DLD1 (cell line): ENCODE results near the gene TP63.
"Not testable (repeated sequence)": the region's sequence is repeated elsewhere in the genome, so short reads cannot be mapped to it uniquely, and the experiment has no call there.

ENCODE experiments used
- in situ Hi-C: cut with HindIII; loops from 2 replicates; pipeline ENCODE4 v1.10.0; 2017; ENCODE audit warnings: low sequenced_read_pairs

The TP63 gene

GRCh38 chr3:189720736-189721417, 89.7 kb downstream of the TP63 start:
- in situ Hi-C loops: no loop called here

DNA sequence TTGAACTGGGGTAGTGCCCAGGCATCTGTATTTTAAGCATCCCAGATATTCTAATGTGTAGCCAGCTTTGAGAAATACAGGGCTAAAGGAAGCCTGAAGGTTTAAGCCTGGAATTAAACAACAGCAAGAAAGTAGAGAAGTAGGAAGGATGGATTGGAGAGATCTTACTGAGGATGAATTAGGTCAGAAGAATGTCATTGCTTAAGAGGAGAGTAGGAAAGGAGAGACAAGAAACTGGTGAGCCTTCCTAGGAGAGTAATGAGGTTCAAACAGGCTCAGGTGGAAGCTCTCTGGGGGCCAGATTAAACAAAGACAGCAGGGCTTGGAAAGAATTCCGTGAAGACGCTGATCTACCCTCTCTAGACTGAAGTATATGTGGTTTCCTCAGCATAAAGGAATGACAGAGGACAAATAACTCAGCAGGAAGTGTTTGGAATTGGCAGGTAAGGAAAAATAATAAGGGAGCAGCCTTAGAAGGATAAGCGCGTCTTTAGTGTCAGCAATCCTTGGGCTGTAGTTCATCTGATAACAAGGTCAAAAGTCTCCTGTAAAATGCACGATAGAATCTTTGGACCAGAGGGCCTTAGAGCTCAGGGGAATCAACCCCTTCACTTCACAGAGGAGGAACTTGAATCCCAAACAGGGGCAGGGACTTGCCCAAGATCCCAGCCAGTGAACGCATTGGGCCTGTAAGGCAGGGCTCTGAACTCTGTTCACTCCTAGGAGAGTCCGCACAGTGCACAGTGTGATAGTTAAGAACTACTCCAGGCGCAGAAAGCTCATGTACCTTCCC, 90.9 kb downstream of the TP63 start:
- in situ Hi-C loops: no loop called here

GRCh38 chr3:189724356-189724755, 93.2 kb downstream of the TP63 start:
- in situ Hi-C loops: no loop called here

GRCh38 chr3:189726277-189726676, 95.1 kb downstream of the TP63 start:
- in situ Hi-C loops: no loop called here

- in situ Hi-C loops: no loop called here
Observed at GRCh38 chr3:189727158-189727557, 96.0 kb downstream of the TP63 start.

DNA sequence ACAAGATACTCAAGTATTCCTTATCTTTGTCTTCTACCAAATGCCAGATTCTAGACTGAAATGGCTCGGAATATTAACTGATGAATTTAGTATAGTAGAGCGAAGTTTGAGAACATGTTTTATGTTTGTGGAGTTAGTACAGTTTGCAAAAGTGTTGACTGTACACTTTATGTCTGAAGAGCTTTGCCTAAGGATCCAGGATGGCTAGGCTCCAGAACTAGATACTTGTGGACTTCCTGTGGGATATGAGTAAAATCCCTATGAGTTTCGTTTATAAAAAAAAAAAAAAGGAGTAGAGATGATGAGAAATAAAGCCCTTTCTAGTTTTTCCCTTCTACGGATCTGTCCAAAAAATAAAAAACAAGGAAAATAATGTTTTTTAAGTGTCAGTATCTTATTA, 96.7 kb downstream of the TP63 start:
- in situ Hi-C loops: no loop called here

GRCh38 chr3:189728915-189729314, 97.7 kb downstream of the TP63 start:
- in situ Hi-C loops: no loop called here

DNA sequence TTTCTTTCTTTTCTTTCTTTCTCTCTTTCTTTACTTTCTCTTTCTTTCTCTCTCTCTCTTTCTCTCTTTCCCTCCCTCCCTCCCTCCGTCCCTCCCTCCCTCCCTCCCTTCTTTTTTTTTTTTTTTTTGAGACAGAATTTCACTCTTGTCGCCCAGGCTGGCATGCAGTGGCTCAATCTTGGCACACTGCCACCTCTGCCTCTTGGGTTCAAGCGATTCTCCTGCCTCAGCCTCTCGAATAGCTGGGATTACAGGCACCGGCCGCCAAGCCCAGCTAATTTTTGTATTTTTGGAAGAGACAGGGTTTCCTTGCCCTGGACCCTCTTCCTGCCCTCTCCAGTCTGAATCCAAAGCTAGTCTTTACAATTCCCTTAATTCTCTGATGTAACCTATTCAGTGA, 102.9 kb downstream of the TP63 start:
- in situ Hi-C loops: no loop called here

DNA sequence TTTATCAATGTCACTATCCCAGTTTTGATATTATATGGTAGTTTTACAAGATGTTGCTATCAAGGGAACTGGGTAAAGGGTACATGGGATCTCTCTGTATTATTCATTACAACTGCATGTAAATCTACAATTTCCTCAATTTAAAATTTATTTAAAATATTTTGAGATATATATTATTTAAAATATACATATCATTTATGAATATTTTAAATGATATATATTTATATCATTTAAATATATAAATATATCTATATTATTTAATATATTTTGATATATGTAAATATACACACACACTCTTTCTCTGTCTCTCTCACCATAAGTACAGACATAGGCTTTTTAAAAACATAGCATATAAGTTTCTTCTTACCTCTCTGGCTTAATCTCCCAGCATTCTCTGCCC, 104.7 kb downstream of the TP63 start:
- in situ Hi-C loops: no loop called here

DNA sequence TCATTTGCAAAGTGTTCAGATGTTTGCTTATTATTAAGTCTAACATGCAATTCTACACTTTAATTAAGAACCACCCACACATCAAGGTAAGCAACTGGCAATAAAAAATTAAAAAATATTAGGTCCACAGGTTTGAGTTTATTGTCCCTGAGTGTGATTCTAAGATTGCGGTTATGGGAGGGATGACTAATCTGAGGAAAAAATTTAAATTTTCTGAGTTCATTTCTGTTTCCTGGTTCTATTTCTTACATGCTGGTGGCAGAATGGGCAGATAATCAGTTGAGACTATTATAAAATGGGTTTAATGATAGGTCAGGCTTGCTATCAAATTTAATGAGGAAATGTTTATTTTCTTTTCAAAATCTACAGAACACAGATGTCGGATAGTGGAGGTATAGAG, 105.9 kb downstream of the TP63 start:
- in situ Hi-C loops: no loop called here

DNA sequence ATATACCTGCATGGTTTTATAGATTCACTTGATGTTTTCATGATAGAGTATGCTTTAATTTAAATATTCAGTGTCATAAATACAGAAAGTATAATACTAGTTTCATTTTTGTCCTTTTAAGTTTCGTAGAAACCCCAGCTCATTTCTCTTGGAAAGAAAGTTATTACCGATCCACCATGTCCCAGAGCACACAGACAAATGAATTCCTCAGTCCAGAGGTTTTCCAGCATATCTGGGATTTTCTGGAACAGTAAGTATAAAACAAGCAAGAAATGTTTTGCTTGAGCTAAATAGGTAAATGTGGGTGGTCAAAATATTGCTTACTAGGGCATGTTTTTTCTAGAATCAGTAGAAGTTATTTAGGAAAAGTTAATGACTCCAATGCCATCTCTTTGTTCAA, 106.4 kb downstream of the TP63 start:
- in situ Hi-C loops: no loop called here

GRCh38 chr3:189739378-189739777, 108.2 kb downstream of the TP63 start:
- in situ Hi-C loops: no loop called here

DNA sequence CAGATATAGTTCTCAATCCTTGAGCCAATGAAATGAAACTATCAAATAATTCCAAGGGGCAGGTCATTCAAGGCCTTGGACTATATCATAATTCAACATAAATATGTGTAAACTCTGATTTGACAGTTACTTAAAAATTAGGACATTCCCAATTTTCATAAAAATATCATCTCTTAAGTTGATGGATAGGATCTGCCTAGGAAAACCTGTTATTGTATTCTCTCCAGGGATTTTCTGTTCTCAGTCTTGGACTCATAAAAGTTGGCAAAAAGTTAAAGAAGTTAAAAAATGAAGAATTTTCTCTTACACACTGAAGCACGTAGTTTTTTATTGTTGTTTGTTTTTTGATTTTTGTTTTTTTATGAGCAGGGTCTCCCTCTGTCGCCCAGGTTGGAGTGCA, 109.0 kb downstream of the TP63 start:
- in situ Hi-C loops: no loop called here

- in situ Hi-C loops: no loop called here
Observed at GRCh38 chr3:189744235-189744634, 113.0 kb downstream of the TP63 start.

- in situ Hi-C loops: no loop called here
Observed at GRCh38 chr3:189745622-189746021, 114.4 kb downstream of the TP63 start.

DNA sequence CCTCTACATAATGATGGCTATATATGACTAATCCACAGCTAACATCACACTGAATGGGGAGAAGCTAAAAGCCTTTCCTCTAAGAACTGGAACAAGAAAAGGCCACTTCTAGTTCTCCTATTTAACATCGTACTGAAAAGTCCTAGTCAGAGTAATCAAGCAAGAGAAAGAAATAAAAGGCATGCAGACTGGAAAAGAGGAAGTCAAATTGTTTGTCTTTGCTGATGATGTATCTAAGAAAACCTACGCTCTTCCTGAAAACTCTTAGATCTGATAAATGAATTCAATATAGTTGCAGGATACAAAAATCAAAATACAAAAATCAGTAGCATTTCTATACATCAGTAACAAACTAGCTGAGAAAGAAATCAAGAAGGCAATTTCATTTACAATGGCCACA, 116.9 kb downstream of the TP63 start:
- in situ Hi-C loops: no loop called here

GRCh38 chr3:189750972-189751371, 119.8 kb downstream of the TP63 start:
- in situ Hi-C loops: not testable (repeated sequence)

- in situ Hi-C loops: no loop called here
Observed at GRCh38 chr3:189754356-189754755, 123.2 kb downstream of the TP63 start.

DNA sequence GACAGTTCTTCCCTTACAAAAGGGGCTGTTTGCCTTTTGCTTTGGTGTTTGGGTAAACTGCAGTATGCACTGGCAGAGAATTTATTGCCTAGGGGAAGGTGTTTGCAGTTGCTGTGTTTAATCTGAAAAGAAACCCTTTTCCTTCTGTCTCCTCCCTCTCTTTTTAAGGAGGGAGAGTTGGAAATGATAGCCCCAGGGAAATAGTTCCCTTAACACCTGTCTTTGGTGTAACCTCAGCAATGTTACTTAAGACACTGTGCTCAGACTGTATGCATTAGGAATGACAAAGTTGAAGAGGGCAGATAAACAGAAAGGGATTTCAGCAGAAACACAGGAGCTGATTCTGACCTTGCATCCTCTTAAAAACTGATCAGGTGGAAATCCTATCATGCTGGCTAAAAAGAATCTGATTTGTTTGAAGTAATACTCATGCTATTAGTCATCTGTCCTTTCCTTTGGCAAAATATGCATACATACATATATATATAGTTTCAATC, 125.4 kb downstream of the TP63 start:
- in situ Hi-C loops: no loop called here

DNA sequence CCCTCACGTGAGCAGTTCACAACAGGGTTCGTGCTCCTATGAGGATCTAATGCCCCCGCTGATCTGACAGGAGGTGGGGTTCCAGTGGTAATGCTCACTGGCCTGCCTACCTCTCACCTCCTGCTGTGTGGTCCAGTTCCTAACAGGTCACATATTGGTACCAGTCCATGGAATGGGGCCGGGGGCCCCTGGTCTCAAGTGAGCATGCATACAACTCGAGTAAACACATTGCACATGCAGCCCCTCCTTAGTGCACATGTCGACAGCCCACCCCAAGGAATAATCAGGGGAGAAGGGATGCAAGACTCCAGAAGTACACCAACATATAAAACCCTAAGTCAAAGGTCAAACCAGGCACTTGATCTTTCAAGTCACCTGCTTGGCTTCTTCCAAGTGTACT, 127.0 kb downstream of the TP63 start:
- in situ Hi-C loops: no loop called here

- in situ Hi-C loops: no loop called here
Observed at GRCh38 chr3:189766416-189766815, 135.2 kb downstream of the TP63 start.

DNA sequence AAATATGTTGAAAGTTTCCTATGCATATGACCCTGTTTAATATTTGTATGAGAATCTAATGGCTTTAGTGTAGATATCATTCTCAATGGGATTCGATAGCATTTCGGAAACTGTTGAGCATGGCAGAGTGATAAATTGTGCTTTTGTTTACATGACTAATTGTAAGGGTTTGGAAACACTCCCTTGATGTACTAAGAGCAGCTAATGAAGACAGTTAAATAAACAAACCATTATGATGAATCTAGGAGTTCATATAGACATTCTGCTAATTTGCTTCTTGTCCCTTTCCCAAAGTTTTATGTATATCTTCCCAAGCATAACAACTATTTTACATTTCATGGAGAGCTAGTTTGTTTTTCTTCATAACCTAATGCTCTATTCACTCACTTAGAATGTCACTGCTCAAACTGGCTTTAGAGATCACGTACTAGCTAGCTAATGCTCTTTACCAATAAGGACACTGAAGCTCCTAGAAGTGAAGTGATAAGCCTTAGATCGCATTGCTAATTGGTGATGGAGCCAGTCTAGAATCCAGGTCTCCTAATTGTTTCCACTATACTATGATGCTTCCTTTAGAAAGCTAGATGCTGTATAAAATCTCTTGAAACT, 140.8 kb downstream of the TP63 start:
- in situ Hi-C loops: no loop called here
